Fibroblast of skin of abdomen (primary cell): ENCODE results near the gene EPB42.
"Not testable (repeated sequence)": the region's sequence is repeated elsewhere in the genome, so short reads cannot be mapped to it uniquely, and the experiment has no call there.

Experiments
- DNase-seq: peaks from one replicate; pipeline ENCODE4 v3.0.0-alpha.2; 2013

The EPB42 gene

GRCh38 chr15:43212299-43212698, 8.5 kb downstream of the EPB42 start:
- no peak for DNase-seq

GRCh38 chr15:43211224-43211735, 9.5 kb downstream of the EPB42 start:
- DNase-seq, result no peak

GRCh38 chr15:43210807-43211206, 10.0 kb downstream of the EPB42 start:
- no peak for DNase-seq

- DNase-seq, result no peak
Measured at GRCh38 chr15:43210172-43210745, 10.6 kb downstream of the EPB42 start.

GRCh38 chr15:43209059-43209824, 11.6 kb downstream of the EPB42 start:
- no peak for DNase-seq

GRCh38 chr15:43208052-43209002, 12.5 kb downstream of the EPB42 start:
- DNase-seq, result no peak

GRCh38 chr15:43207024-43207423, 13.8 kb downstream of the EPB42 start:
- no peak for DNase-seq

- DNase-seq, result no peak
Measured at GRCh38 chr15:43206054-43206453, 14.8 kb downstream of the EPB42 start.

- peak; percentile 68 for DNase-seq
Measured at GRCh38 chr15:43204016-43204901, 16.6 kb downstream of the EPB42 start.

- DNase-seq, result no peak
Measured at GRCh38 chr15:43199945-43200488, 20.8 kb downstream of the EPB42 start.

GRCh38 chr15:43198992-43199391, 21.8 kb downstream of the EPB42 start:
- no peak for DNase-seq

- not testable (repeated sequence) for DNase-seq
Measured at GRCh38 chr15:43198556-43198955, 22.3 kb downstream of the EPB42 start.

- not testable (repeated sequence) for DNase-seq
Measured at GRCh38 chr15:43197773-43198172, 23.0 kb downstream of the EPB42 start.

- DNase-seq, result no peak
Measured at GRCh38 chr15:43196760-43197548, 23.9 kb downstream of the EPB42 start.

GRCh38 chr15:43194795-43195194, 26.0 kb downstream of the EPB42 start:
- no peak for DNase-seq

- DNase-seq, result no peak
Measured at GRCh38 chr15:43193710-43194109, 27.1 kb downstream of the EPB42 start.

- peak; percentile 18 for DNase-seq
Measured at GRCh38 chr15:43190178-43190577, 30.6 kb downstream of the EPB42 start.

GRCh38 chr15:43189296-43189695, 31.5 kb downstream of the EPB42 start:
- DNase-seq, result no peak

- DNase-seq, result peak; percentile 56
Measured at GRCh38 chr15:43187544-43188155, 33.2 kb downstream of the EPB42 start.

- DNase-seq, result no peak
Measured at GRCh38 chr15:43186003-43186353, 34.8 kb downstream of the EPB42 start.
